ENCODE data around the gene UHRF2.

The UHRF2 gene

GRCh38 chr9:6460189-6460768 is 47.3 kb downstream of the UHRF2 start:
- TF ChIP-seq, protein P1, sequence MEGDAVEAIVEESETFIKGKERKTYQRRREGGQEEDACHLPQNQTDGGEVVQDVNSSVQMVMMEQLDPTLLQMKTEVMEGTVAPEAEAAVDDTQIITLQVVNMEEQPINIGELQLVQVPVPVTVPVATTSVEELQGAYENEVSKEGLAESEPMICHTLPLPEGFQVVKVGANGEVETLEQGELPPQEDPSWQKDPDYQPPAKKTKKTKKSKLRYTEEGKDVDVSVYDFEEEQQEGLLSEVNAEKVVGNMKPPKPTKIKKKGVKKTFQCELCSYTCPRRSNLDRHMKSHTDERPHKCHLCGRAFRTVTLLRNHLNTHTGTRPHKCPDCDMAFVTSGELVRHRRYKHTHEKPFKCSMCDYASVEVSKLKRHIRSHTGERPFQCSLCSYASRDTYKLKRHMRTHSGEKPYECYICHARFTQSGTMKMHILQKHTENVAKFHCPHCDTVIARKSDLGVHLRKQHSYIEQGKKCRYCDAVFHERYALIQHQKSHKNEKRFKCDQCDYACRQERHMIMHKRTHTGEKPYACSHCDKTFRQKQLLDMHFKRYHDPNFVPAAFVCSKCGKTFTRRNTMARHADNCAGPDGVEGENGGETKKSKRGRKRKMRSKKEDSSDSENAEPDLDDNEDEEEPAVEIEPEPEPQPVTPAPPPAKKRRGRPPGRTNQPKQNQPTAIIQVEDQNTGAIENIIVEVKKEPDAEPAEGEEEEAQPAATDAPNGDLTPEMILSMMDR (IDR thresholded peaks at IDR 0.05; ENCODE audit: low read length, missing control alignments): no peak
- no peak overlapping the region for H3K4me3 ChIP-seq (replicated peaks; ENCODE audit: low read depth, low read length)

GRCh38 chr9:6461619-6462018 is 48.6 kb downstream of the UHRF2 start:
- H3K4me3 ChIP-seq (replicated peaks; ENCODE audit: low read depth, low read length): no peak overlapping the region
- no peak for DNase-seq (ENCODE audit: low read depth)

More at GRCh38 chr9:6460189-6460768, 47.3 kb downstream of the UHRF2 start:
- no peak for DNase-seq (ENCODE audit: low read depth)

GRCh38 chr9:6467006-6467625 is 54.1 kb downstream of the UHRF2 start:
- TF ChIP-seq, protein P1 (IDR thresholded peaks at IDR 0.05; ENCODE audit: low read length, missing control alignments): no peak
- peak; percentile 47 for DNase-seq (ENCODE audit: low read depth)
- no peak overlapping the region for H3K4me3 ChIP-seq (replicated peaks; ENCODE audit: low read depth, low read length)

More at GRCh38 chr9:6461619-6462018, 48.6 kb downstream of the UHRF2 start:
- TF ChIP-seq, protein P1 (IDR thresholded peaks at IDR 0.05; ENCODE audit: low read length, missing control alignments): no peak

DNA sequence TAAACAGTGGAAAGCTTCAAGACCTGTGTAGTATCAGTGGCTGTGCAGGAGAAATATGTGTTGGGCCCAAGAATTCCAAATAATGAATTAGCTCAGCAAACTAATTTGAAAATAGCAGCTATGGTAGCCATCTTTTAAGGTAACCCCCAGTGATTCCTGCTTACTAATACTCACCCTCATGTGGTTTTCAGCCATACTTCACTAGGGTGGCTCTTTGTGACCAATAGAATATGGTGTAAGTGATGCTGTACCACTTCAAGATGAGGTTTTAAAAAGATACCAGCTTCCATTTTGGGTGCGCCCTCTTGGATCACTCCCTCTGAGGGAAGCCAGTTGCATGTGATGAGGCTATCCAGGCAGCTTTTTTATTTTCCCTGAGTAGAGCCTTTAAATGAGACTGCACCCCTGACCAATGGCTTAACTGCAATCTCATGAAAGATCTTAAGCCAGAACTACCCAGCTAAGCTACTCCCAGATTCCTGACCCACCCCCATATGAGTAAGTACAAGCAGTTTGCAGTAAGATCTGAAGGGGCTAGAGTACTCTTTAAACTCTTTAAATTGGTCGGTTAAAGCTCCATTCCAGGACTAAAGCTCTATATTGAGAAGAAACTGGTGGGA is 58.3 kb downstream of the UHRF2 start:
- no peak overlapping the region for H3K4me3 ChIP-seq (replicated peaks; ENCODE audit: low read depth, low read length)
- DNase-seq (ENCODE audit: low read depth): no peak
- TF ChIP-seq, protein P1 (IDR thresholded peaks at IDR 0.05; ENCODE audit: low read length, missing control alignments): no peak

DNA sequence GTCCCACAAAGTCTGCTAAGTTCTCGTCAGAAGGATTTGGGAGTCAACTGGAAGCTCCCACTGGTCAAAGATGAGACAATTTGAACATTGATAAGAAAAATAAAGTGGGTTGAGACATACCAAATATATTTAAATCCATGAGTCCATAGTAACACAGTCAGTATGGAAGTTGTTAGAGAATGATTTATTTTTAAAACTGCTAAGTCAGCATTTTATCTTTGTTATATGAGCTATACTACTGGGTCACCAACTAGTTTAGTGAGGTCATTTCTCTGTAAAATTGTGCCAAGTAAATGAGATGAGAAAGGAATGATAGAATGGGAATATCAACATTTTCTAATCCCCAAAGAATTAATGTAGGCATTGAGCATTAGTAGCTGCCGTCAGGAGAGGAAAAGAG is 60.2 kb downstream of the UHRF2 start:
- DNase-seq (ENCODE audit: low read depth): no peak
- no peak overlapping the region for H3K4me3 ChIP-seq (replicated peaks; ENCODE audit: low read depth, low read length)
- TF ChIP-seq, protein P1 (IDR thresholded peaks at IDR 0.05; ENCODE audit: low read length, missing control alignments): no peak

DNA sequence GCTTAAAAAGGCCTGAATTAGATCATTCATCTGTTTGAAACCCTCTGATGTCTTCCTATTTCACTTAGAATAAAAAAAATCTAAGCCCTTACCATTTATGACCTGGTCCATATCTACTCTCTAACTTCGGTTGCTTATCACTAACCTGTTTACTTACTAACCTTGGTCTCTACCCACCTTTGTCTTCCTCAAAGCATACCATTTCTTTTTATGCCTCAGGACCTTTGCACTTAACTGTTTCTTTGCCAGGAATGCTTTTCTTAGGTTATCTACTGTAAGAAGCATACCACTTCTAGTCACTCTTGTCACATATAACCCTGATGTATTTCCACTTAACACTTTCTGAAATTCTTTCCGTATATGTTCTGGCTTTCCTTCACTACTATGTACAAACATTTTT is 67.0 kb downstream of the UHRF2 start:
- DNase-seq (ENCODE audit: low read depth): no peak
- no peak overlapping the region for H3K4me3 ChIP-seq (replicated peaks; ENCODE audit: low read depth, low read length)
- TF ChIP-seq, protein P1 (IDR thresholded peaks at IDR 0.05; ENCODE audit: low read length, missing control alignments): no peak

Data from fibroblast of pulmonary artery (primary cell).